Kidney (tissue), 14 donors: ENCODE results near the gene H3-3A. TPM values are rescaled to one million over a fixed set of nuclear protein-coding genes. Genes with fewer than 3 reads are reported as not detected.

Experiments used
- DNase-seq, 5 donors: peaks; one replicate each; pipeline ENCODE4 v3.0.0-alpha.2; 2013 to 2020
- FAIRE-seq: peaks from 2 replicates; lab custom pipeline; 2012; peaks lifted over from hg19 to GRCh38; lab: Jason Lieb, UNC
- H3K27ac ChIP-seq, 2 donors: one replicate each; pipeline ENCODE4 v1.7.0; 2013; ENCODE audit warnings: low read depth in 2 of 2, low read length in 2 of 2, inconsistent platforms in 1 of 2
- H3K27me3 ChIP-seq: one replicate; pipeline ENCODE4 v1.7.1; 2013; ENCODE audit warnings: low read length, inconsistent platforms; ENCODE audit not compliant: control insufficient read depth, insufficient read depth
- H3K36me3 ChIP-seq, 3 donors: one replicate each; pipeline versions ENCODE4 v1.7.0 to v1.7.1; 2013; ENCODE audit warnings: low read length in 3 of 3, control low read depth in 1 of 3, inconsistent platforms in 1 of 3; ENCODE audit not compliant: insufficient read depth in 3 of 3, control insufficient read depth in 2 of 3
- H3K4me1 ChIP-seq, 3 donors: one replicate each; pipeline versions ENCODE4 v1.7.0 to v1.7.1; 2013; ENCODE audit warnings: low read length in 3 of 3, inconsistent platforms in 1 of 3, low read depth in 1 of 3; ENCODE audit not compliant: control insufficient read depth in 2 of 3, insufficient read depth in 2 of 3
- H3K4me3 ChIP-seq, 3 donors: one replicate each; pipeline versions ENCODE4 v1.7.0 to v1.8.1; 2013; ENCODE audit warnings: low read length in 3 of 3, control low read depth in 1 of 3, inconsistent platforms in 1 of 3
- H3K9ac ChIP-seq, 3 donors: one replicate each; pipeline versions ENCODE4 v1.7.0 to v1.7.1; 2013; ENCODE audit warnings: low read length in 3 of 3, control low read depth in 1 of 3, inconsistent platforms in 1 of 3
- H3K9me3 ChIP-seq, 3 donors: one replicate each; pipeline versions ENCODE4 v1.7.0 to v1.7.1; 2013; ENCODE audit warnings: low read length in 3 of 3, control low read depth in 1 of 3, inconsistent platforms in 1 of 3; ENCODE audit not compliant: control insufficient read depth in 2 of 3, insufficient read depth in 1 of 3
- intact Hi-C: fragments of 100-400 bp; cut with DNase I; formaldehyde crosslinking; loops from one replicate; pipeline ENCODE4 v1.11.1; 2022
- polyA plus RNA-seq: library from polyadenylated mRNA; stranded (reverse); fragments of 350-450 nt; fragmentation: Illumina TruSeq; extraction: RNeasy Lipid Tissue Mini Kit (QIAGEN cat#74804); gene quantifications from one replicate; pipeline ENCODE4 v1.2.3, GENCODE V29; 2014; ENCODE audit warnings: low read depth, low replicate concordance; ENCODE audit not compliant: insufficient read depth
- total RNA-seq: library from RNA; stranded (reverse); fragmentation: NEBNext Ultra II Directional; extraction: Animal tissue kit (Norgen Biotek cat#: 25700); gene quantifications from one replicate; pipeline ENCODE4 v1.2.1, GENCODE V29; 2021
- TF ChIP-seq, protein P1 (sequence below): IDR thresholded peaks from 3 replicates; pipeline ENCODE4 v1.5.1; 2012; ENCODE audit warnings: mild to moderate bottlenecking, moderate library complexity, borderline replicate concordance; ENCODE audit not compliant: insufficient read depth; ENCODE audit errors: extremely low read depth
- donor health status: control.
- donor health status: control.
- donor health status: control.
- donor health status: control.
- donor health status: control.
- donor health status: DM: yes; HTN: yes; CAD: no.
- donor health status: Normal renal cell carcinoma (clear cell type).

The H3-3A gene
- total and polyA plus RNA-seq, 2 donors from 2014 or later: 404 to 524 TPM

DNA sequence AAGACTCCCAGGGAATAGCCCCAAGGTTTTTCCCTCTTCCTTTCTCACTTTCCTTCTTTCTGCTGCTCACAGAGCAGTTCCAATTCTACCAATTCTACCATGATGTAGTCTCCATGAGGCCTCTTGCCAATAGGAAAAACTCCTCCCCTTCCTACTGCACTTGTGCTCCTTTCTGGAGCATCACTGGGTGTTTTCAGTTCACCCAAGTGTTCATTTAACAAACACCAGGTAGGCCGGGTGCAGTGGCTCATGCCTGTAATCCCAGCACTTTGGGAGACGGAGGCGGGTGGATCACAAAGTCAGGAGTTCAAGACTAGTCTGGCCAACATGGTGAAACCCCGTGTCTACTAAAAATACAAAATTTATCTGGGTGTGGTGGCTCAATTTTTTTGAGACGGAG is 26.6 kb upstream of the H3-3A start:
- intact Hi-C loops: no loop called here
- no peak for FAIRE-seq
- no peak overlapping the region for H3K27ac ChIP-seq

DNA sequence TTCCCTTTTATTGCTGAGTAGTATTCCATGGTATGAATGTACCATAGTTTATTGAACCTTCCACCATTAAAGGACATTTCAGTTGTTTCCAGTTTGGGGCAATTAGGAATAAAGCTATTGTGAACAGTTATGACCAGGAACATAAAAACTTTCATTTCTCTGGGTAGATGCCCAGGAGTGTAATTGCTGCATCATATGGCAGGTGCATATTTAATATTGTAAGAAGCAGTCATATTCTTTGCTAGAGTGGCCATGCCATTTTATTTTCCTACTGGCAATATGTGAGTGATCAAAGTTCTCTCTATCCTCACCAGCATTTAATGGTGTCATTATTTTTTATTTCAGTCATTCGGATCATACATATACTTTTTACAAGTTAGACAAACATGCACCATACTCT is 23.9 kb upstream of the H3-3A start:
- Histone ChIP-seq H3K9ac (no peak overlapping the region), H3K27me3 (no peaks in the 10 kb centered on the region), H3K36me3 (no peaks in the 10 kb centered on the region), H3K27ac (no peak overlapping the region), H3K4me1 (no peaks in the 10 kb centered on the region), H3K9me3 (no peaks in the 10 kb centered on the region), H3K4me3 (no peak overlapping the region)
- FAIRE-seq: no peak
- intact Hi-C loops: no loop called here
- TF ChIP-seq, protein P1, sequence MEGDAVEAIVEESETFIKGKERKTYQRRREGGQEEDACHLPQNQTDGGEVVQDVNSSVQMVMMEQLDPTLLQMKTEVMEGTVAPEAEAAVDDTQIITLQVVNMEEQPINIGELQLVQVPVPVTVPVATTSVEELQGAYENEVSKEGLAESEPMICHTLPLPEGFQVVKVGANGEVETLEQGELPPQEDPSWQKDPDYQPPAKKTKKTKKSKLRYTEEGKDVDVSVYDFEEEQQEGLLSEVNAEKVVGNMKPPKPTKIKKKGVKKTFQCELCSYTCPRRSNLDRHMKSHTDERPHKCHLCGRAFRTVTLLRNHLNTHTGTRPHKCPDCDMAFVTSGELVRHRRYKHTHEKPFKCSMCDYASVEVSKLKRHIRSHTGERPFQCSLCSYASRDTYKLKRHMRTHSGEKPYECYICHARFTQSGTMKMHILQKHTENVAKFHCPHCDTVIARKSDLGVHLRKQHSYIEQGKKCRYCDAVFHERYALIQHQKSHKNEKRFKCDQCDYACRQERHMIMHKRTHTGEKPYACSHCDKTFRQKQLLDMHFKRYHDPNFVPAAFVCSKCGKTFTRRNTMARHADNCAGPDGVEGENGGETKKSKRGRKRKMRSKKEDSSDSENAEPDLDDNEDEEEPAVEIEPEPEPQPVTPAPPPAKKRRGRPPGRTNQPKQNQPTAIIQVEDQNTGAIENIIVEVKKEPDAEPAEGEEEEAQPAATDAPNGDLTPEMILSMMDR: no peak
- DNase-seq: no peak

More for the DNA sequence above, 26.6 kb upstream of the H3-3A start:
- no peaks in the 10 kb centered on the region for H3K27me3 ChIP-seq
- H3K4me3 ChIP-seq: no peak overlapping the region
- TF ChIP-seq, protein P1: no peak
- H3K9me3 ChIP-seq: no peaks in the 10 kb centered on the region
- DNase-seq: no peak
- no peak overlapping the region for H3K9ac ChIP-seq
- H3K4me1 ChIP-seq: no peaks in the 10 kb centered on the region
- no peaks in the 10 kb centered on the region for H3K36me3 ChIP-seq

DNA sequence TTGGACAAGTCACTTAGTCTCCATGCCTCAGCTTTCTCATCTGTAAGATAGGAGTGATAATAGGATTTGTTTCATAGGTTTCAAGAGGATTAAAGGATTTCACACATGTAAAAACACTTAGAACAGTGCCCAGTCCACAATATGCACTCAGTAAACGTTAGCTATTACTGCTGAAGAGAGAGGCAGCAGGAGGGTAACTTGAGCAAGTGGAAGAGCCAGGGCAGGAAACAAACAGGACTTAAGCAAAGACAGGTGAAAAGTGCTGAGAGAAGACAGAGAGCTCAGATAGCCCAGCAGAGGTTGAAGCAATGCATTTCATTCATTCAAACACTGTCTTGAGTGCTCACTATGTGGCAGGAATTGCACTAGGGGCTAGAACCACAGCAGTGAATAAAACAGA is 21.1 kb upstream of the H3-3A start:
- Histone ChIP-seq H3K9ac (no peak overlapping the region), H3K27ac (no peak overlapping the region), H3K36me3 (no peaks in the 10 kb centered on the region), H3K4me1 (no peaks in the 10 kb centered on the region), H3K4me3 (no peak overlapping the region), H3K9me3 (no peaks in the 10 kb centered on the region), H3K27me3 (no peaks in the 10 kb centered on the region)
- FAIRE-seq (no peak), DNase-seq (no peak)
- TF ChIP-seq, protein P1: no peak
- intact Hi-C loops: no loop called here

DNA sequence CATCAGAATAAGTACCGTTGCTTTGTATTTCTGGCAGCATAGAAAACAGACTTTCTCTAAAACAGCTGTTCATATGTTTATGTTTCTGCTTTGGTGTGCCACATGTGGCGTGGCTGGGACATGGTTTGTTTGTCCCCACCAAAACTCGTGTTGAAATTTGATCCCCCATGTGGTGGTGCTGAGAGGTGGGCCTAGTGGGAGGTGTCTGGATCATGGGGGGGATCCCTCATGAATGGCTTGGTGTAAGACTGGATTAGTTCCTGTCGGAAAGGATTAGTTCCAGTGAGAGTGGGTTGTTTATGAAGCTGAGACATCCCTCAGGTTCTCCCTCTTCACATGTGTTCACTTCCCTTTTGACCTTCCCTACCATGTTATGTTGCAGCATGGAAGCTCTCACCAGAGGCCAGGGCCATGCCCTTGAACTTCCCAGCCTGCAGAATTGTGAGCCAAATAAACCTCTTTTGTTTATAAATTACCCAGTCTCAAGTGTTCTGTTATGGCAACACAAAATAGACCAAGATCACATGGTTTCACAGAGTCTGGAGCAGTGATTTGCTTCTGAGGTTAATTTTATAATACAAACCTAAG is 17.9 kb upstream of the H3-3A start:
- Histone ChIP-seq H3K27me3 (no peaks in the 10 kb centered on the region), H3K9ac (no peak overlapping the region), H3K27ac (no peak overlapping the region), H3K36me3 (no peaks in the 10 kb centered on the region), H3K4me3 (no peak overlapping the region), H3K4me1 (no peaks in the 10 kb centered on the region), H3K9me3 (no peaks in the 10 kb centered on the region)
- intact Hi-C loops: no loop called here
- TF ChIP-seq, protein P1: no peak
- DNase-seq (no peak), FAIRE-seq (no peak)
